NOMO-1 (cell line): ENCODE measurements around the gene GUK1.

ENCODE experiments used
- DNase-seq, 2 experiments: peaks; one replicate each; lab custom pipeline; 2025; ENCODE audit not compliant: unreplicated experiment in 2 of 2; lab: John Stamatoyannopoulos, UW

Gene GUK1

DNA sequence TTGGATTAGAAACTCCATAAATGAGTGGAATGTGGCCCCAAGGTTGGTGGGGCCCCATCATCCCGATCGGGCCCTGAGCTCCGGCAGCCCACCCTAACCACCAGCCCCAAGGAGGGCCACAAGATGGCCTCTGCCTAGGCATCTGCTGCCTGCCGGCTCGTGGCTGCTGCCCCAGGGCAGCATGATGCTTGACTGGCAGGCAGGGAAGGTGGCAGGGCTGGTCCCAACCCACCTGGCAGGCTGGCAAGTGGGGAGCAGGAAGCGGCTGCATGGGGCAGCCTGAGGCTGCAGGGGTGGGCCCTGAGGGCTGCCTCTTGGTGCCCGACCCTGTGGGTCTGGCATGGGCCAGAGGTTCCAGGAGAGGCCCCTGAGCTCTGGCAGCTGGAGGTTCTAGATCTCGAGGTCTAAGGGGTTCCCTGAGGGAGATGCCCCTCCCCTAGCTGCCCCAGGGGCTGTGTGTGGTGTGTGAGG, 8.9 kb downstream of the GUK1 start:
- DNase-seq: no peak

DNA sequence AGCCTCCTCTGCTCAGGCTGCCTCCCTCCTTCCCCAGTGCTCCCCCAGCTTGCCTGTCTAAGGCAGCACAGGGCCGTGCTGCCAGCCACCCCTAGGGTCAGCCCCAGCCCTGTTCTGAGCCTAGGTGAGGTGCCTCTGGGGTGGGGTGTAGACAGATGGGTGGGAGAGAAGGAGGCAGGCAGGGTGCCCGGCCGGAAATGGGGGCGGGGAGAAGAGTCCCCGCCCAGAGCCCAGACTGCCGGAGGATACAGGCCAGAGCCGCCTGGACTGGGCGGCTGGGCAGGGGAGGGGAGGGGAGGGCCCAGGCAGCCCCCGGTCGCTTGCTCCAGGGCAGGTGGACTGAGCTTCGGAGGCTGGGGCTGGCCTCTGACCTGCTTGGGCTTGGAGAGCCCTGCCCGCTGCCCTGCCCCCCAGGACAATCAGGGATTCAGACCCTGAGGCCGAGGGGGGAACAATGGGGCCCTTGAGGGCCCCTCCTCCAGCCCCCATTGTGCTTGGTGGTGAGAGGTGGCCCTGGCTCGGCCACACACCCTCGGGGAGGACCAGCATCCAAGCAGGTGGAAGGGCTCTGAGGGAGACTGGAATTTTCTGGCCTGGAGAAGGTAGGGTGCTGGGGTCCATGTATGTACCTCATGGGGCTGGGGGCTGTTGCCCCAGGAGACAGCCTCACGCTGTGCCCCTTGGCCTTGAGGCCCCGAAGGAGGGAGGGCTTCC, 9.5 kb downstream of the GUK1 start, which contains the start of gene GJC2:
GJC2 (plus strand) TSS at position 525 of the 714 bp plus-strand sequence. CDS start 7,829 bp downstream, outside the sequence.
- DNase-seq: no peak

DNA sequence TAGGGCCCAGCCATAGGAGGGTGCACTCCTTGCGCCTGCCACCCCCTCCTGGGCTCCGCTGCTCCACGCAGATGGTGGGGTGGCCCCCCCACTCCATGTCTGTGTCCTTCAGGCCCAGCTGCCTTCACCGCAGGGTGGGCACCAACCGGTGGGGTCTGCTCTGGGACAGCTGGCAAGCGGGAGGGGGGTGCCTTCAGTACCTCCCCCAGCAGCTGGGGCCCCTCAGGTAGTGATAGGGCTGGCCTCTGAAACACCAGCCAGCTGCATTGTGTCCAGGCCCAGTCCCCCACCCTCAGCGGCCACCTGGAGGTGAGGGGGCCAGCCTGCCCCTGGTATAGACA, 10.0 kb downstream of the GUK1 start:
- DNase-seq: no peak

DNA sequence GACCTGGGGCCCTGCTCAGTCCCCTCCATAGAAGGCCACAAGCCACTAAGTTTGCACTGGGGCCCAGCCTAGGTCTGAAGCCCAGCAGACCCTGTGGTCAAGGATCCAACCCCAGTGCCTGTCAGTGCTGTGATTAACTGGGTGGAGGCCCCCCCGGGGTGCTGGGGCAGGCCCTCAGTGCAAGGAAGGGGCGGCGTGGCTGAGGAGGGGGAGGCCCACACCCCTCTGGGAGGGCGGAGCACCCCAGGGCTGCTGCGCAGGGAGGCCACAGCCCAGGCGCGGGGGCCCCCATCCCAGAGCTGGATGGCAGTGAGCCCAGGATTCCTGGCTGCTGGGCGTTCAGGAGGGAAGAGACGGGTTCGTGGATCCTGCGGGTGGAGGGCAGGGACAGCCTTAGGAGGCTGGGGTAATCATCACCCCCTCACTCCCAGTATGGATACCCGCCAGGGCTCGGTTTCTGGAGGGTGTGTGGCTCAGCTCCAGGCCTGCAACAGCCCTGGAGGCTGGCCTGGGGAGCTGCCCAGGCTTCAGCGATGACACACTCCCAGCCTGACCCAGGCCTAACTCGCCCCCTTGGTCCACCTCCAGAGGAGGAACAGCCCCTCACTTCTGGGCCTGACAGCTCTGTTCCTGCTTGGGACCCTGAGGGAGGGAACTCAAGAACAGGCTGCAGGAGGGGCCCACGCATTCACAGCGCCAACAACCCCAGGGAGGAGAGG, 10.5 kb downstream of the GUK1 start:
- no peak for DNase-seq

DNA sequence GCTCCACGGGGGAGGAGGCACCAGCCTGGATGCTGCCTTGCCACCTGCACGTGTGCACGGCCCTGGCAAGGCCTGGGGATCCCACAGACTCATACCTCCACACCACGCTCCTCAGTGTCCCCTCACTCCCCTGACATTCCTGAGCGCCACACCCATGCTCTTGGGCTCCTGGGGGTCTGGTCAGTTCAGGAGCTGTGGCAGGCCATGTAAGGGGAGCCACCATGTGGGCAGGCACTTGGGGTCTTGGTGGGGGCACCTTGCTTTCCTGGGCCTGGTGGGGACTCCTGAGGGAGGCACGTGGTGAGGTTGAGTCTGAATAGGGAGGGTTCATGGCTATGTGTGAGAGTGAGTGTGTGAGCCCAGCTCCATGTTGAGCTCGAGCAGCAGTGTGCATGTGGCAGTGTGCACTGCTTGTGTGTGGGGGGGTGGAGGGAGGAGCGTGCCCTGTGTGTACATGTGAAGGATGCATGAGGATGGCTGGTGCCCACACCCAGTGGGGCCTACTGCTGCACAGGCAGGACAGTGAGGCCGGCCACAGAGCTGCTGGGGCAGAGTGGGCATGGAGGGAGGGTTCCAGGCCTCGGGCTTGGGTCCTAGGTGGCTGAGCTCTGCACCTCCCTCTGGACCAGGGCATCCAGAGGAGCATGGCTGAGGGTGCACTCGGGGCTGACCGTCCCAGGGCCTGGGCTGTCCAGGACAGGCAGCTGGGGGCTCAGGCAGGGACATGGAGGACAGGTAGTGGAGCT, 11.3 kb downstream of the GUK1 start:
- no peak for DNase-seq

- no peak for DNase-seq
Observed at GRCh38 chr1:228152097-228152917, 12.2 kb downstream of the GUK1 start.

DNA sequence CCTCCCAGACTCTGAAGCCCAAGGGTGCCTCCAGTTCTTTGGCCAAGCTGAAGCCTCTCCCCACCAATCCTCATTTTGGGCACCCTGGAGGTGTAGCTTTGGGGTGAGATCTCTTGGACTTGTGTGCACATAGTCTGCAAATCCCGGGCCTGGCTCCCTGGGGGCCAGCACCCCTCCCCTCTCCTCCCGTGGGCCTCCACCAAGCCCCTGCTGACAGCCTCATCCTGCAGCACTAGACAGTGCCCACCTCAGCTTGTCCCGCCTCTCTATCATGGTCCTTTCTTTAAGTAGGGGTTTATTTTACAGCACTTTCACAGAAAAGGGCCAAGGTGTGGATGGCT, 12.8 kb downstream of the GUK1 start:
- DNase-seq: no peak

DNA sequence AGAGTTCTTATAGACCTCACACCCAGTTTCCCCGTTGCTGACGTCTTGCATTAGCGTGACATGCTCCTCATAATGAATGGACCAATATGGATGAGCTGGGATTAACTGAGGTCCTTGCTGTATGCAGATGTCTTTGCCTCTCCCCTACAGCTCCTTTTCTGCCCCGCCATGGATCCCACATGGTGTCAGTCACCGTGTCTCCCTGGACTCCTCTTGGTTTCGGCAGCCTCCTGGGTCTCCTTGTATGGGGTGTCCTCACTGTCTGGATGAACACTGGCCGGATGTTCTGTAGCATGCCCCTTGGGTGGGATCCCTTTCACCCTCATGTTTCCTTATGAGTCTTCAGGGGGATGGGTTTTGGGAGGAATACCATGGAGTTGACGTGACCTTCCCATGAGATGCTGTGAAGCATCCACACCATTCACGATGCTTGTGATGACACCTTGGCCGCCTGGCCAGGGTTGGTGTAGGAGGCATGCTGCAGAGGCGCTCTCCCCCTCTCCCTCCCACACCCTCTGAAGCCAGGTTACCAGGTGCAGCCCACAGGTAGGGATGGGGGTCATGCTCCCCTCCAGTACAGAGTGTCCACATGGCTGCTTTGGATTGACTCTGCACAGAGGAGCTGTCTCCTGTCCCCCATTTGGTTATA, 14.1 kb downstream of the GUK1 start:
- DNase-seq: no peak

DNA sequence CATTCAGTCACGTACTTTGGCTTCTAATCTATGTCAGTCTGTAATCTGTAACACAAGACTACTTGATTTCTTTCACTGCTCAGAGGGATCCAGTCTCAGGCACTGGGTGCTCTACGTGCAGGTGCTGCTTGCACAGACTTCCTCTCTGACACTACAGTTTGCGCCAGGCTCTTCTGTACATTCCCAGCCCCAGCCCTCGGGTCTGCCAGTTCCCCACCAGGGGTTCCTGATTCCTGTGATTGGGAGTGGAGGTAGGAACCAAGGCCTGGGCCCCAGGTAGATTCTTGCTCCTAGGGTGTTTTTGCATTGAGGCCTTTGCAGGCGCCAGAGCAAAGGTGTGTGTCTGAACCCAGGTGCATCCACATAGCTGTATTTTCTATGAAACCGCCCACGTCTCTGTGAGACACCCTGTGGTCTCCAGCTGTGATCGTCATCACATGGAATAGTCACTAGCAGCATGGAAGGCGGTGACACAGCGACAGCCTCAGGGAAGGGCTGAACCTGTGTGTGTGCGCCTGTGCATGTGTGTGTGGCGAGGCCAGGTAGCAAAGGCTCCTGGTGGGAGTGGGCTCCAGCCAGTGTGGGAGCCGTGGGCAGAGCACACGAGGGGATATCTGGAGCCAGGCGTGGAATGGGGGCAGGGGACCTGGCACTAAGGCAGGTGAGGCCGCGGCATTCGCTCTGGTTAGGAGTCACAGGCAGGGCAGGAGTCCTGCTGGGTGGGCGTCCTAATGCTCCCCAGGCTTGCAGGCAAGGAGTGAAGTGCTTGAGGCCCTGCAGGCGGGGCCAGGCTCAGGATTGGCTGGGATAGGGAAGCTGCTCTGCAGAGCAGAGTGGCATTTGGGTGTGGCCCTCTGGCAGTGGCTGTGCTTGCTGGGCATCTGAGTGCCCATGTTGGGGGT, 14.8 kb downstream of the GUK1 start:
- DNase-seq: no peak

DNA sequence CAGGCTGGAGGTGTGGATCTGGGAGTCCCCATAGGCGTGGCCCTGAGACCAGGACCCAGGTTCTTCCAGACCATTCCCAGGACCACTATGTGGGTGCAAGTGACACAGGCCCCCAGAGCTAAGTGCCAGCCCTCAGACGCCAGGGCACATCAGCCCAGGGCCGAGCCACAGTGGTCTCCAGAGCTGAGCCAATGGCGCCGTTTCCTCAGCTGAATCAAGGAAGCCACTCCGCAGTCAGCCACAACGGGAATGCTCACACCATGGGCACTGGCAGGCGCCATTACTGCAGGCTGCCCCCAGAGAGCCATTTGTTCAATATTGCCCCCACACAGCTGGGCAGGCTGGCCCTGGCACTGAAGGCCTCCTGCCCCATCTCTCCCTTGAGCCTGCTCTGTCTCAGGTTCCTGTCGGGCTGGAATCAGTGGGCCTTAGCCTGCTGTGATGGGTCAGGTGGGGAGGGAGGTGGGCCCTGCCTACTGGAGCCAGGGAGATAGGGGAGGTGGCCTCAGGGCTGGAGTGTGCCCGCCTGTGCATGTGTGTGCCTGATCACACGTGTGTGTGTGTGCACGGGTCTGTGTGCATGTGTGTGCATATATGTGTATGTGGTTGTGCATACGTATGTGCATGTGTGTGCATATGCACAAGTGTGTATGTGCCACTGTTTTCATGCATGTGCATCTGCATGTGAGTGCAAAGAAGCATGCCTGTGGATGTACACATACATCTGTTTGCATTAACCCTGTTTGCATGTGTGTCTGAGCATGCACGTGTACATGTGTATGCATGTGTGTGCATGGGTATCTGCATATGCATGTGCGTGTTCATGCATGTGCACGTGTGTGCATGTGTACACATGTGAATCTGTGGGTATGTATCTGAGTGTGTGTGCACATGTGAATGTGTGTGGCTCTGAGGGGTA, 15.8 kb downstream of the GUK1 start:
- no peak for DNase-seq

DNA sequence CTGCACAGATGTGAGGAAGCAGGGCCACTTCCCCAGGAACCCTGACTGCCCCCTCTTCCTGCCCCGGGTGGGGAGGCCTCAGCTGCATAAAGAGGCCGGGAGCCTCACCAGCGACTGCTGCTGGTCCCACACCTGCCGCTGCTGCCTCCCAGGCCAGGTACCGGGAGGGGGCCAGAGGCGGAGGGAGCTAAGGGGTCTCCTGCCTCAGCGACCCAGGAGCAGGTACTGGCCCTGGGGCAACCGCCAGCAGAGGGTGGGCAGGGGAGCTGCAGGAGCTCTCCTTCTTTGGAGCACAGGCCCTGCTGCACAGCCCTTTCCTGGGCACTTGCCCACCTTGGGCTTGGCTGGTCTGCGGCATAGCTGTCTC, 16.4 kb downstream of the GUK1 start:
- no peak for DNase-seq

GRCh38 chr1:228156941-228157728, 17.1 kb downstream of the GUK1 start:
- DNase-seq: no peak

DNA sequence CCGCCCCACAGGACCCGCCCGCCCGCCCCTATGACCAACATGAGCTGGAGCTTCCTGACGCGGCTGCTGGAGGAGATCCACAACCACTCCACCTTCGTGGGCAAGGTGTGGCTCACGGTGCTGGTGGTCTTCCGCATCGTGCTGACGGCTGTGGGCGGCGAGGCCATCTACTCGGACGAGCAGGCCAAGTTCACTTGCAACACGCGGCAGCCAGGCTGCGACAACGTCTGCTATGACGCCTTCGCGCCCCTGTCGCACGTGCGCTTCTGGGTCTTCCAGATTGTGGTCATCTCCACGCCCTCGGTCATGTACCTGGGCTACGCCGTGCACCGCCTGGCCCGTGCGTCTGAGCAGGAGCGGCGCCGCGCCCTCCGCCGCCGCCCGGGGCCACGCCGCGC, 17.6 kb downstream of the GUK1 start:
- DNase-seq: no peak

GRCh38 chr1:228158151-228159007, 18.3 kb downstream of the GUK1 start:
- DNase-seq: no peak

DNA sequence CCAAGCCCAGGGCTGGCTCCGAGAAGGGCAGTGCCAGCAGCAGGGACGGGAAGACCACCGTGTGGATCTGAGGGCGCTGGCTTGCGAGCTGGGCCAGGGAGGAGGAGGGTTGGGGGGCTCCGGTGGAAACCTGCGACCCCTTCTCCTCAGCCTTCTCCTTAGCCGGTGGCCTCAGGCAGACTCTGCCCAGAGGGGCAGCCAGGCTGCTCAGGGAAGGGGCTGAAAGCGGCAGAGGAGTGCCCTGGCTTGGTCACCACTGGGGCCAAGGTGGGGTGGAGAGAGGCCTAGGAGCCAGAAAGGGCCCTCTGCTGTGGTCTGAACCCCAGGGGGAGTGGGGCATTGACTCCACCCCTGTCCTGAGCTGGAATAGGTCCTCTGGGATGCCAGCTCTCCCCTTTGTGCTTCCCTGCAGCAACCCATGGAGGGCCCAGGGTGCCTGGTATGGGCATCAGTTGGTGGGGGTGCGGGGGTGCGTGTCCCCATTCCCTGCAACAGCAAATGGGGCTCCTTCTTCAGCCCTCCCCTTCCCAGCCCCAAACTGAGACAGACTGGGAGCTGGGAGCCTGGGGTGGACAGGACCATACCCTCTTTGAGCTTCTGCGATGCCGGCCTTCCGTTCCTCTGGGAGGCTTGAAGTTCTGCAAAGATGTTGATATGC, 19.1 kb downstream of the GUK1 start:
- no peak for DNase-seq

DNA sequence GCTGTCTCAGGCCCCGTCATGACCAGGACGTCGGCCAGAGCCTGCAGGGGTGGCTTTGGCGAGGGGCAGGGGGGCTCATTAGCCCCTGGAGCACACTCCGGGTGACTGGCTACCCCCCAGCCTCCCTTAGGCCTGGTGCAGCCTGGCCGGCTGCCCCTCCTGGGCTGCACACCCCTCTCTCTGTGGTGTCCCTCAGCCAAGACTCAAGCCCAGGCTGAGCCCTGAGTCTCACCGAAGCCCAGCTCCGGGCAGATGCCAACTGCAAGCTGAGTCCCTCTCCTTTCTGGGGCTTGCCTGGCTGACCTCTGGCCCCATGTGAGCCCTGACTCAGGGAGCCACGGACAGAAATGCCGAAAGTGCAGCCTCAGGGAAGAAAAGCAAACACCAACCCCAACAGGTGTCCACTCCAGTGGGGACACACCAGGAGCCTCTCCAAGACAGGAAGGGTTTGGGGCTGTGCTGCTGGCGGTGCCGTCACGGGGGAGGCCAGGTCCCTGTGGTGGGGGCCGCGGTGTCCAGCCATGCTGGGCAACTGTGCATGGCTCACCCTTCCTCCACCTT, 20.2 kb downstream of the GUK1 start:
- no peak for DNase-seq
